Gastrocnemius medialis (tissue), 4 donors: Measurements from ENCODE around the gene SH2D5.

Experiments
- POLR2A ChIP-seq, 2 donors: fragments of 450-650 bp; IDR thresholded peaks; one replicate each; pipeline ENCODE4 v1.6.1; 2017; ENCODE audit warnings: antibody characterized with exemption in 2 of 2, mild to moderate bottlenecking in 2 of 2, moderate library complexity in 2 of 2
- TF ChIP-seq, protein P1 (sequence below), 5 experiments: fragments of 450-650 bp in 3 of 5; fragments of 200-600 bp in 2 of 5; sonication (generic) in 2 of 5; IDR thresholded peaks in 4 of 5; conservative IDR thresholded peaks in 1 of 5; 1 replicate in 4 of 5; 2 replicates in 1 of 5; pipeline ENCODE4 v1.5.1; 2016 to 2019; ENCODE audit warnings: antibody characterized with exemption in 5 of 5, mild to moderate bottlenecking in 3 of 5, moderate library complexity in 3 of 5

DNA sequence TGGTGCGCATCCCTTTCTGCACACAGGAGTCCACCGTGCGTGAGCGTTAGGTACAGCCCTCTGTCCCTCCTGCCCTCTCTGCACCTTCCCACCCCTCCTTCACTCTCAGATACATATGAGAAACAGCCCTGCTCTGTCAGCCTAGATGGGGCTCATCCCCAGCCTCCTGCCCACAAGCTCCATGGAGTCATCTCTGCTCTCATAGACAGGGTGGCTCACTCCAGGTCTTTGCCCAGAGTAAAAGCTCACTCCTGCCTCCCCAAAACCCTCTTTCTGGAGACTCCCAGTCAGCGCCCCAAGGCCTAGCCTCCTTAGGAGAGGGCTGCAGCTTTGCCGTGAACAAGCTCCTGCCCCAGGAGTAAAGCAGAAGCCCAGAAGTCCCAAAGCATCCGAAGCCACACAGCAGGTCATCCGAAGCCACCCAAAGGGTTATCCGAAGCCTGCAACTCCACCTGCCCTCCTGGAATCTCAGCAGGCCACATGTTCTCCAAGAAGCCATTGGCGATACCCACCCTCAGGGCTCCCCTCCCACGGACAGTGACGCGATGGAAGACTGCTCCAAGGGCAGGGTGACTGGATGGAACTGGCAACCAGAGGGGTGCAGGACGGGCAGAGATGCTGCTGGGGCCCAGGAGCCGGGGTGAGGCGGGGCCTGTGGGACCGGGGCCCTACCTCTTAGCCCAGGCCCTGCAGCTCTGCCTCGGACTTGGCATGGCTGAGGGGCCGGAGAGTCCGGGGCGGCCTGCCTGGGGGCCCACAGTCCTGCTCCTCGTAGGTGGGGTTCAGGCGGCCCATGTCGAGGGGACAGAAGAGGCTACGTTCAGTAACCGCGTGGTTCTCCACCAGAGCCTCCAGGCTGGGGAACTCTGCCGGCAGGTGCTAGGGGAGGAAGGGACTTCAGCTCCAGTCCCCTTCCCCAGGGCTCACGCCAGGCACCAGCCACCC is 11.1 kb downstream of the SH2D5 start:
- TF ChIP-seq, protein P1, sequence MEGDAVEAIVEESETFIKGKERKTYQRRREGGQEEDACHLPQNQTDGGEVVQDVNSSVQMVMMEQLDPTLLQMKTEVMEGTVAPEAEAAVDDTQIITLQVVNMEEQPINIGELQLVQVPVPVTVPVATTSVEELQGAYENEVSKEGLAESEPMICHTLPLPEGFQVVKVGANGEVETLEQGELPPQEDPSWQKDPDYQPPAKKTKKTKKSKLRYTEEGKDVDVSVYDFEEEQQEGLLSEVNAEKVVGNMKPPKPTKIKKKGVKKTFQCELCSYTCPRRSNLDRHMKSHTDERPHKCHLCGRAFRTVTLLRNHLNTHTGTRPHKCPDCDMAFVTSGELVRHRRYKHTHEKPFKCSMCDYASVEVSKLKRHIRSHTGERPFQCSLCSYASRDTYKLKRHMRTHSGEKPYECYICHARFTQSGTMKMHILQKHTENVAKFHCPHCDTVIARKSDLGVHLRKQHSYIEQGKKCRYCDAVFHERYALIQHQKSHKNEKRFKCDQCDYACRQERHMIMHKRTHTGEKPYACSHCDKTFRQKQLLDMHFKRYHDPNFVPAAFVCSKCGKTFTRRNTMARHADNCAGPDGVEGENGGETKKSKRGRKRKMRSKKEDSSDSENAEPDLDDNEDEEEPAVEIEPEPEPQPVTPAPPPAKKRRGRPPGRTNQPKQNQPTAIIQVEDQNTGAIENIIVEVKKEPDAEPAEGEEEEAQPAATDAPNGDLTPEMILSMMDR (IDR thresholded peaks at IDR 0.05 in 4 of 5, conservative IDR thresholded peaks at IDR 0.05 in 1 of 5), result no peak
- no peak for TF ChIP-seq POLR2A (IDR thresholded peaks at IDR 0.05)
